Forelimb muscle (tissue), 1 donor: ENCODE data around the gene POMZP3. TPM values are rescaled to one million over a fixed set of nuclear protein-coding genes. Genes with fewer than 3 reads are reported as not detected.
"Not testable (repeated sequence)": the region's sequence is repeated elsewhere in the genome, so short reads cannot be mapped to it uniquely, and the experiment has no call there.

Experiments used
- DNase-seq: peaks from one replicate; pipeline ENCODE4 v3.0.0-alpha.2; 2013; ENCODE audit warnings: low read depth
- polyA plus RNA-seq: library from polyadenylated mRNA; unstranded; fragments of 120-200 nt; gene quantifications from one replicate; pipeline ENCODE4 v1.2.1, GENCODE V29; 2013; ENCODE audit not compliant: insufficient read length

The POMZP3 gene
- polyA plus RNA-seq = 15.9 TPM

- not testable (repeated sequence) for DNase-seq
Measured at GRCh38 chr7:76626989-76627642, at the start of gene POMZP3. Gene POMZP3, minus strand, starts transcription at chr7:76627279. Its CDS starts 1,215 bp downstream, at chr7:76626064.

- not testable (repeated sequence) for DNase-seq
Measured at GRCh38 chr7:76675783-76676182, 48.7 kb upstream of the POMZP3 start.

- DNase-seq = not testable (repeated sequence)
Measured at GRCh38 chr7:76673346-76673745, 46.3 kb upstream of the POMZP3 start.

- DNase-seq = not testable (repeated sequence)
Measured at GRCh38 chr7:76659212-76659611, 32.1 kb upstream of the POMZP3 start.

- not testable (repeated sequence) for DNase-seq
Measured at GRCh38 chr7:76656425-76656824, 29.3 kb upstream of the POMZP3 start.

GRCh38 chr7:76642620-76643019 is 15.5 kb upstream of the POMZP3 start:
- not testable (repeated sequence) for DNase-seq

GRCh38 chr7:76637061-76637691 is 10.1 kb upstream of the POMZP3 start:
- DNase-seq = not testable (repeated sequence)

GRCh38 chr7:76626581-76626980 is 498 bp downstream of the POMZP3 start:
- not testable (repeated sequence) for DNase-seq

GRCh38 chr7:76619439-76620190 is 7.5 kb downstream of the POMZP3 start:
- DNase-seq = not testable (repeated sequence)

GRCh38 chr7:76613783-76614182 is 13.3 kb downstream of the POMZP3 start:
- DNase-seq = not testable (repeated sequence)

GRCh38 chr7:76612232-76612631 is 14.8 kb downstream of the POMZP3 start:
- DNase-seq = not testable (repeated sequence)

GRCh38 chr7:76609864-76610263 is 17.2 kb downstream of the POMZP3 start:
- DNase-seq = not testable (repeated sequence)

- not testable (repeated sequence) for DNase-seq
Measured at GRCh38 chr7:76608469-76608868, 18.6 kb downstream of the POMZP3 start.

GRCh38 chr7:76606027-76606426 is 21.1 kb downstream of the POMZP3 start:
- DNase-seq = peak; percentile 31

GRCh38 chr7:76600650-76601049 is 26.4 kb downstream of the POMZP3 start:
- not testable (repeated sequence) for DNase-seq

GRCh38 chr7:76600116-76600482 is 27.0 kb downstream of the POMZP3 start:
- not testable (repeated sequence) for DNase-seq

- not testable (repeated sequence) for DNase-seq
Measured at GRCh38 chr7:76598590-76599264, 28.4 kb downstream of the POMZP3 start.

- not testable (repeated sequence) for DNase-seq
Measured at GRCh38 chr7:76597288-76597687, 29.8 kb downstream of the POMZP3 start.

- not testable (repeated sequence) for DNase-seq
Measured at GRCh38 chr7:76592694-76593093, 34.4 kb downstream of the POMZP3 start.

GRCh38 chr7:76591602-76592304 is 35.3 kb downstream of the POMZP3 start:
- DNase-seq = not testable (repeated sequence)

GRCh38 chr7:76591033-76591432 is 36.0 kb downstream of the POMZP3 start:
- not testable (repeated sequence) for DNase-seq
